ENCODE data around the gene KCNQ4.

KCNQ4 gene

Small RNAs within 50 kb of the gene (microRNA-seq; reads per million reads assigned to microRNA genes)
- 210 reads per million, percentile 76 among the genes with 10 or more reads in this experiment for gene MIR30C1
- 12,309 reads per million, percentile 98 among the genes with 10 or more reads in this experiment for gene MIR30E
